HepG2 (cell line): ENCODE results near the gene GADD45A. TPM values are rescaled to one million over a fixed set of nuclear protein-coding genes. Genes with fewer than 3 reads are reported as not detected.

Experiments used
- ATF7 ChIP-seq, 2 experiments: fragments of 450-650 bp in 1 of 2; sonication (generic) in 1 of 2; formaldehyde crosslinking in 1 of 2; IDR thresholded peaks; 2 replicates each; pipeline versions ENCODE4 v1.4.0 to v1.6.1; 2016 to 2020; ENCODE audit warnings: antibody characterized with exemption in 1 of 2, mild to moderate bottlenecking in 1 of 2, missing genetic modification reagents in 1 of 2
- FIP1L1 ChIP-seq: fragments of 200-400 bp; formaldehyde crosslinking; IDR thresholded peaks from 2 replicates; pipeline ENCODE4 v1.6.1; 2018; ENCODE audit warnings: low read depth, mild to moderate bottlenecking, low read length, moderate library complexity, borderline replicate concordance; ENCODE audit not compliant: insufficient read depth
- FOSL2 ChIP-seq: sonication (generic); formaldehyde crosslinking; IDR thresholded peaks from 2 replicates; pipeline ENCODE4 v1.4.0; 2020; ENCODE audit warnings: missing genetic modification reagents
- GZF1 ChIP-seq: sonication (generic); formaldehyde crosslinking; IDR thresholded peaks from 2 replicates; pipeline ENCODE4 v1.5.1; 2020; ENCODE audit warnings: mild to moderate bottlenecking, missing genetic modification reagents
- PAXIP1 ChIP-seq: sonication (generic); formaldehyde crosslinking; conservative IDR thresholded peaks from 2 replicates; pipeline ENCODE4 v1.4.0; 2020; ENCODE audit warnings: mild to moderate bottlenecking, missing genetic modification reagents, moderate library complexity
- POLR2G ChIP-seq: fragments of 200-400 bp; formaldehyde crosslinking; IDR thresholded peaks from 2 replicates; pipeline ENCODE4 v1.6.1; 2018; ENCODE audit warnings: mild to moderate bottlenecking, low read depth, low read length, moderate library complexity
- PRDM15 ChIP-seq: sonication (generic); formaldehyde crosslinking; IDR thresholded peaks from 2 replicates; pipeline ENCODE4 v1.4.0; 2020; ENCODE audit warnings: missing genetic modification reagents
- TAF1 ChIP-seq: sonication (generic); formaldehyde crosslinking; IDR thresholded peaks from 2 replicates; pipeline ENCODE4 v1.4.0; 2020; ENCODE audit warnings: missing genetic modification reagents
- ZFP36L1 ChIP-seq: sonication (generic); formaldehyde crosslinking; IDR thresholded peaks from 2 replicates; pipeline ENCODE4 v1.8.0; 2022; ENCODE audit warnings: mild to moderate bottlenecking, missing genetic modification reagents, moderate library complexity
- ZFP62 ChIP-seq: sonication (generic); formaldehyde crosslinking; IDR thresholded peaks from 2 replicates; pipeline ENCODE4 v1.4.0; 2020; ENCODE audit warnings: missing genetic modification reagents
- ZNF138 ChIP-seq: sonication (generic); formaldehyde crosslinking; IDR thresholded peaks from 2 replicates; pipeline ENCODE4 v1.5.0; 2020; ENCODE audit warnings: mild to moderate bottlenecking, low read depth, missing genetic modification reagents
- ZNF20 ChIP-seq: sonication (generic); formaldehyde crosslinking; IDR thresholded peaks from 2 replicates; pipeline ENCODE4 v1.4.0; 2020; ENCODE audit warnings: mild to moderate bottlenecking, moderate library complexity, missing genetic modification reagents
- ZNF337 ChIP-seq: sonication (generic); formaldehyde crosslinking; IDR thresholded peaks from 2 replicates; pipeline ENCODE4 v1.5.1; 2020; ENCODE audit warnings: missing genetic modification reagents, low read depth, mild to moderate bottlenecking, borderline replicate concordance
- ZNF33A ChIP-seq: sonication (generic); formaldehyde crosslinking; IDR thresholded peaks from 2 replicates; pipeline ENCODE4 v1.5.1; 2020; ENCODE audit warnings: missing genetic modification reagents, mild to moderate bottlenecking, moderate library complexity, borderline replicate concordance
- ZNF75D ChIP-seq: sonication (generic); formaldehyde crosslinking; IDR thresholded peaks from 2 replicates; pipeline ENCODE4 v1.8.1; 2023; ENCODE audit warnings: missing genetic modification reagents, mild to moderate bottlenecking, borderline replicate concordance
- ZNF761 ChIP-seq: sonication (generic); formaldehyde crosslinking; conservative IDR thresholded peaks from 2 replicates; pipeline ENCODE4 v1.4.0; 2020; ENCODE audit warnings: mild to moderate bottlenecking, missing genetic modification reagents
- ZNF788 ChIP-seq: sonication (generic); formaldehyde crosslinking; IDR thresholded peaks from 2 replicates; pipeline ENCODE4 v1.5.0; 2020; ENCODE audit warnings: mild to moderate bottlenecking, missing genetic modification reagents, borderline replicate concordance
- polyA plus RNA-seq, 8 experiments: library from polyadenylated mRNA; depleted of rRNA in 3 of 8; stranded (reverse) in 7 of 8; unstranded in 1 of 8; fragments of >200 nt; fragmentation: Illumina TruSeq in 4 of 8; extraction: Trizol in 4 of 8; gene quantifications; 2 replicates each; pipeline versions ENCODE4 v1.2.1 to v1.2.3, GENCODE V29; 2011 to 2016; ENCODE audit warnings: low read depth in 4 of 8, missing spikeins in 1 of 8, mixed read lengths in 1 of 8; ENCODE audit not compliant: insufficient read depth in 1 of 8
- total RNA-seq, 5 experiments: library from RNA; depleted of rRNA; stranded (reverse); fragments of >200 nt; fragmentation: Illumina TruSeq; extraction: Trizol; gene quantifications; 2 replicates each; pipeline ENCODE4 v1.2.3, GENCODE V29; 2016; ENCODE audit warnings: low read depth in 1 of 5
- TF ChIP-seq, protein P1 (sequence below): sonication (generic); formaldehyde crosslinking; IDR thresholded peaks from 2 replicates; pipeline ENCODE4 v1.4.0; 2020; ENCODE audit warnings: missing genetic modification reagents

GADD45A gene
- total and polyA plus RNA-seq, 2 of the 13 experiments (the other 11 are each of a cell fraction or from before 2014, with no cell fraction given): 33.2 to 46.2 TPM

DNA sequence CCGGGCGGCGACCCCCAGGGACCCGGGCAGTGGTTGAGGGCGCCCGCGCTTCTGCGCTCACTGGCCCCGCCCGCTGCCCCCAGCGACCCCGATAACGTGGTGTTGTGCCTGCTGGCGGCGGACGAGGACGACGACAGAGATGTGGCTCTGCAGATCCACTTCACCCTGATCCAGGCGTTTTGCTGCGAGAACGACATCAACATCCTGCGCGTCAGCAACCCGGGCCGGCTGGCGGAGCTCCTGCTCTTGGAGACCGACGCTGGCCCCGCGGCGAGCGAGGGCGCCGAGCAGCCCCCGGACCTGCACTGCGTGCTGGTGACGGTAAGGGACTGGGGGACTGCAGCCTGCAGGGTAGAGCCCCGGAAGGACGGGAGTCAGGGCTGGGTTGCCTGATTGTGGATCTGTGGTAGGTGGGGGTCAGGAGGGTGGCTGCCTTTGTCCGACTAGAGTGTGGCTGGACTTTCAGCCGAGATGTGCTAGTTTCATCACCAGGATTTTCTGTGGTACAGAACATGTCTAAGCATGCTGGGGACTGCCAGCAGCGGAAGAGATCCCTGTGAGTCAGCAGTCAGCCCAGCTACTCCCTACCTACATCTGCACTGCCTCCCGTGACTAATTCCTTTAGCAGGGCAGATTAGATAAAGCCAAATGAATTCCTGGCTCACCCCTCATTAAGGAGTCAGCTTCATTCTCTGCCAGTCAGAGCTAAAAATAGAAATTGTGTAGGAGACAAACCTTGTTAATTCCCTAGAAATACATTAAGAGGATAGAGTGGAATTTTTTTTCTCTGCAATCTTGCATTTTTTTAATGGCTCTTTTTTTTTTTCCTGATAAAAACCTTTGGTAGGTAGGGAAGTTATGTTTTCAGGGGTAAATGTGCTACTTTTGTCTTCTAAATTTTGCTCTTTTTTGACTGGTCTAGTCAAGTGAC is 1.5 kb downstream of the GADD45A start (continued):
- peak; percentile 68 for TF ChIP-seq PAXIP1 (CRISPR knock-in tag)
- 0 out of 2 replicates have a peak, but pooled peaks have one; percentile 54 for TF ChIP-seq ZNF138
- TF ChIP-seq, protein P1, sequence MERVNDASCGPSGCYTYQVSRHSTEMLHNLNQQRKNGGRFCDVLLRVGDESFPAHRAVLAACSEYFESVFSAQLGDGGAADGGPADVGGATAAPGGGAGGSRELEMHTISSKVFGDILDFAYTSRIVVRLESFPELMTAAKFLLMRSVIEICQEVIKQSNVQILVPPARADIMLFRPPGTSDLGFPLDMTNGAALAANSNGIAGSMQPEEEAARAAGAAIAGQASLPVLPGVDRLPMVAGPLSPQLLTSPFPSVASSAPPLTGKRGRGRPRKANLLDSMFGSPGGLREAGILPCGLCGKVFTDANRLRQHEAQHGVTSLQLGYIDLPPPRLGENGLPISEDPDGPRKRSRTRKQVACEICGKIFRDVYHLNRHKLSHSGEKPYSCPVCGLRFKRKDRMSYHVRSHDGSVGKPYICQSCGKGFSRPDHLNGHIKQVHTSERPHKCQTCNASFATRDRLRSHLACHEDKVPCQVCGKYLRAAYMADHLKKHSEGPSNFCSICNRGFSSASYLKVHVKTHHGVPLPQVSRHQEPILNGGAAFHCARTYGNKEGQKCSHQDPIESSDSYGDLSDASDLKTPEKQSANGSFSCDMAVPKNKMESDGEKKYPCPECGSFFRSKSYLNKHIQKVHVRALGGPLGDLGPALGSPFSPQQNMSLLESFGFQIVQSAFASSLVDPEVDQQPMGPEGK (CRISPR knock-in tag): peak; percentile 37; the same call in 1 of the 2 replicates
- 0 out of 2 replicates have a peak, but pooled peaks have one; percentile 62 for TF ChIP-seq ZNF788 (CRISPR knock-in tag)
- 0 out of 2 replicates have a peak, but pooled peaks have one; percentile 21 for TF ChIP-seq PRDM15 (CRISPR knock-in tag)
- peak; percentile 82; the same call in 1 of the 2 replicates for TF ChIP-seq ZNF337 (CRISPR knock-in tag)
- TF ChIP-seq FIP1L1: no peak
- TF ChIP-seq ZNF33A: no peak
- no peak for TF ChIP-seq ZFP62
- TF ChIP-seq ZNF75D (CRISPR knock-in tag): no peak
- 0 out of 2 replicates have a peak, but pooled peaks have one; percentile 49 for TF ChIP-seq ZNF761 (CRISPR knock-in tag)
- no peak for TF ChIP-seq GZF1 (CRISPR knock-in tag)
- no peak for TF ChIP-seq ATF7 (IDR thresholded peaks at IDR 0.05)
- TF ChIP-seq ATF7 (CRISPR knock-in tag; IDR thresholded peaks at IDR 0.05): 0 out of 2 replicates have a peak, but pooled peaks have one; percentile 20
- no peak for TF ChIP-seq ZFP36L1 (CRISPR knock-in tag)
- peak; percentile 68 for TF ChIP-seq TAF1 (CRISPR knock-in tag)
- TF ChIP-seq FOSL2 (CRISPR knock-in tag): peak; percentile 92
- no peak for TF ChIP-seq ZNF20 (CRISPR knock-in tag)
- peak; percentile 74; the same call in 1 of the 2 replicates for TF ChIP-seq POLR2G
